Stimulated activated CD8-positive, alpha-beta memory T cell treated with anti-CD3 and anti-CD28 coated beads, Interleukin-2, amount 100 ng/mL, for 1 hour (primary cell): ENCODE data around the gene TMEM154.
"Not testable (repeated sequence)": the region's sequence is repeated elsewhere in the genome, so short reads cannot be mapped to it uniquely, and the experiment has no call there.

Experiments used
- DNase-seq, 2 donors: peaks; one replicate each; pipeline ENCODE4 v3.0.0-alpha.2; 2020; ENCODE audit warnings: low read depth in 2 of 2

The TMEM154 gene

GRCh38 chr4:152667781-152668180 is 12.0 kb downstream of the TMEM154 start:
- no peak for DNase-seq

- DNase-seq: no peak
Observed at GRCh38 chr4:152666946-152667345, 12.9 kb downstream of the TMEM154 start.

- DNase-seq: no peak
Observed at GRCh38 chr4:152665691-152666395, 14.0 kb downstream of the TMEM154 start.

- not testable (repeated sequence) for DNase-seq
Observed at GRCh38 chr4:152664067-152664378, 15.8 kb downstream of the TMEM154 start.

GRCh38 chr4:152663203-152664066 is 16.4 kb downstream of the TMEM154 start:
- no peak for DNase-seq

GRCh38 chr4:152661649-152662048 is 18.1 kb downstream of the TMEM154 start:
- no peak for DNase-seq

GRCh38 chr4:152660526-152660925 is 19.3 kb downstream of the TMEM154 start:
- DNase-seq: no peak

GRCh38 chr4:152659806-152660205 is 20.0 kb downstream of the TMEM154 start:
- DNase-seq: no peak

GRCh38 chr4:152657657-152658056 is 22.1 kb downstream of the TMEM154 start:
- DNase-seq: no peak

GRCh38 chr4:152655272-152656129 is 24.3 kb downstream of the TMEM154 start:
- no peak for DNase-seq

- no peak for DNase-seq
Observed at GRCh38 chr4:152652102-152652501, 27.7 kb downstream of the TMEM154 start.

GRCh38 chr4:152651473-152652060 is 28.2 kb downstream of the TMEM154 start:
- no peak for DNase-seq

- no peak for DNase-seq
Observed at GRCh38 chr4:152646221-152646620, 33.6 kb downstream of the TMEM154 start.

GRCh38 chr4:152644130-152644529 is 35.7 kb downstream of the TMEM154 start:
- no peak for DNase-seq

GRCh38 chr4:152643153-152644035 is 36.4 kb downstream of the TMEM154 start:
- DNase-seq: no peak

- DNase-seq: no peak
Observed at GRCh38 chr4:152640058-152640921, 39.5 kb downstream of the TMEM154 start.

- DNase-seq: no peak
Observed at GRCh38 chr4:152635851-152636250, 43.9 kb downstream of the TMEM154 start.

GRCh38 chr4:152634110-152634760 is 45.6 kb downstream of the TMEM154 start:
- DNase-seq: no peak

- no peak for DNase-seq
Observed at GRCh38 chr4:152633118-152633517, 46.7 kb downstream of the TMEM154 start.
